Stomach (tissue), 9 donors: ENCODE measurements around the gene TPCN1. TPM values are rescaled to one million over a fixed set of nuclear protein-coding genes. Genes with fewer than 3 reads are reported as not detected.

Experiments
- DNase-seq, 2 donors: peaks; one replicate each; pipeline versions ENCODE4 v3.0.0 to v3.0.0-alpha.2; 2013 to 2019
- H3K27ac ChIP-seq, 5 donors: fragments of 200-600 bp in 4 of 5; sonication (generic) in 4 of 5; one replicate each; pipeline ENCODE4 v1.5.1; 2013 to 2019; ENCODE audit warnings: mild to moderate bottlenecking in 1 of 5, moderate library complexity in 1 of 5
- H3K27me3 ChIP-seq, 3 donors: fragments of 200-600 bp; sonication (generic); one replicate each; pipeline ENCODE4 v1.5.1; 2017 to 2019; ENCODE audit warnings: mixed run types in 1 of 3
- H3K36me3 ChIP-seq, 4 donors: fragments of 200-600 bp; sonication (generic); 1 replicate in 3 of 4; 2 replicates in 1 of 4; pipeline ENCODE4 v1.5.1; 2016 to 2019
- H3K4me1 ChIP-seq, 4 donors: fragments of 200-600 bp; sonication (generic); one replicate each; pipeline ENCODE4 v1.5.1; 2016 to 2019
- H3K4me3 ChIP-seq, 4 donors: fragments of 200-600 bp; sonication (generic) in 3 of 4; one replicate each; pipeline ENCODE4 v1.5.1; 2016 to 2019; ENCODE audit warnings: mild to moderate bottlenecking in 1 of 4
- H3K9me3 ChIP-seq, 4 donors: fragments of 200-600 bp; sonication (generic); one replicate each; pipeline ENCODE4 v1.5.1; 2016 to 2019
- EP300 ChIP-seq: sonication (generic); formaldehyde crosslinking; IDR thresholded peaks from one replicate; pipeline ENCODE4 v1.6.1; 2017; ENCODE audit warnings: antibody characterized with exemption
- POLR2A ChIP-seq, 4 donors: fragments of 450-650 bp; IDR thresholded peaks; one replicate each; pipeline ENCODE4 v1.6.1; 2016; ENCODE audit warnings: antibody characterized with exemption in 4 of 4, control low read depth in 2 of 4, mild to moderate bottlenecking in 1 of 4, moderate library complexity in 1 of 4
- POLR2AphosphoS5 ChIP-seq, 3 donors: sonication (generic); formaldehyde crosslinking; IDR thresholded peaks; one replicate each; pipeline ENCODE4 v1.6.1; 2016; ENCODE audit warnings: antibody characterized with exemption in 3 of 3
- WGBS, 5 donors: extraction: QIAGEN DNeasy Blood & Tissue Kit in 3 of 5; methylation state at CpG; one replicate each; pipeline versions ENCODE4 v1.1.5 to v1.1.7; 2013 to 2018; 5-methylcytosine and 5-hydroxymethylcytosine counted together
- intact Hi-C: fragments of 100-400 bp; cut with DNase I; formaldehyde crosslinking; loops from one replicate; pipeline ENCODE4 v1.15.1; 2023; ENCODE audit warnings: low total_unique reads
- polyA plus RNA-seq, 3 donors: library from polyadenylated mRNA; stranded (reverse); fragments of 200-250 nt; gene quantifications; one replicate each; pipeline ENCODE4 v1.2.3, GENCODE V29; 2013
- total RNA-seq, 5 donors: library from RNA; depleted of rRNA; stranded (reverse); fragments of >200 nt; gene quantifications; one replicate each; pipeline versions ENCODE4 v1.1.0 to v1.2.3, GENCODE V29; 2014 to 2016
- TF ChIP-seq, protein P1 (sequence below), 7 experiments: fragments of 450-650 bp in 4 of 7; fragments of 200-600 bp in 3 of 7; sonication (generic) in 3 of 7; IDR thresholded peaks; one replicate each; pipeline ENCODE4 v1.5.1; 2016 to 2019; ENCODE audit warnings: antibody characterized with exemption in 7 of 7, control low read depth in 2 of 7, mild to moderate bottlenecking in 1 of 7
- donor health status: healthy with polysubstance abuse.
- donor health status: Bipolar disorder and iron deficiency.
- donor health status: healthy.

The TPCN1 gene
- total and polyA plus RNA-seq, 8 donors = 5.8 to 78.2 (median 30.2) TPM

DNA sequence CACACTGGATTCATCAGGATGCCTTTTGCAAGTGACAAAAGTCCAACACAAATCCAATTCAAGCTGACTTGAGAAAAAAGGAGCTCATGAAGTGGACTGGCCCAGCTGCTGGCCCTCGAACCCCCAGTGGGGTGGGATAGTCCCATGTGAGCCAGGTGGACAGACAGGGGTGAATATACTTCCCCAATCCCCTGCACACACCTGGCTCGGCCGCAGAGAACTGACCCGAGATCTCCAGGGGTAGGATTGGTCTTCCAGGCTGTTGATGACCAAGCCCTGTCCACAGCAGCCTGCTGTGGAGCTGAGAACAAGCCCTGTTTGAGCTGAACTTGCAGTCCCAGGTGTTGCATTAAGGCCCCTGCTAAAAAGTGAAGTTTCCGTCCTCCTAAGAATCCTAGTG, 56.2 kb downstream of the TPCN1 start:
- intact Hi-C loops = no loop called here
- WGBS, 5 donors = 84 to 97% (median 93%) methylated on average over 5 of the region's 5 CpGs; no CpG with 5 or more reads in 1 of the 5 donors
- no peak for TF ChIP-seq EP300
- TF ChIP-seq, protein P1, sequence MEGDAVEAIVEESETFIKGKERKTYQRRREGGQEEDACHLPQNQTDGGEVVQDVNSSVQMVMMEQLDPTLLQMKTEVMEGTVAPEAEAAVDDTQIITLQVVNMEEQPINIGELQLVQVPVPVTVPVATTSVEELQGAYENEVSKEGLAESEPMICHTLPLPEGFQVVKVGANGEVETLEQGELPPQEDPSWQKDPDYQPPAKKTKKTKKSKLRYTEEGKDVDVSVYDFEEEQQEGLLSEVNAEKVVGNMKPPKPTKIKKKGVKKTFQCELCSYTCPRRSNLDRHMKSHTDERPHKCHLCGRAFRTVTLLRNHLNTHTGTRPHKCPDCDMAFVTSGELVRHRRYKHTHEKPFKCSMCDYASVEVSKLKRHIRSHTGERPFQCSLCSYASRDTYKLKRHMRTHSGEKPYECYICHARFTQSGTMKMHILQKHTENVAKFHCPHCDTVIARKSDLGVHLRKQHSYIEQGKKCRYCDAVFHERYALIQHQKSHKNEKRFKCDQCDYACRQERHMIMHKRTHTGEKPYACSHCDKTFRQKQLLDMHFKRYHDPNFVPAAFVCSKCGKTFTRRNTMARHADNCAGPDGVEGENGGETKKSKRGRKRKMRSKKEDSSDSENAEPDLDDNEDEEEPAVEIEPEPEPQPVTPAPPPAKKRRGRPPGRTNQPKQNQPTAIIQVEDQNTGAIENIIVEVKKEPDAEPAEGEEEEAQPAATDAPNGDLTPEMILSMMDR (IDR thresholded peaks at IDR 0.05) = no peak
- TF ChIP-seq POLR2A (IDR thresholded peaks at IDR 0.05) = no peak
- TF ChIP-seq POLR2AphosphoS5 (IDR thresholded peaks at IDR 0.05) = no peak
- peaks cover under 1 to 12% (median 6%) of the 10 kb centered on the region in 4 donors for H3K4me1 ChIP-seq
- no peaks in the 10 kb centered on the region for H3K9me3 ChIP-seq
- peaks cover 35 to 93% (median 84%) of the 10 kb centered on the region in 4 donors for H3K36me3 ChIP-seq
- no peaks in the 10 kb centered on the region for H3K27me3 ChIP-seq
- no peak for DNase-seq
- H3K4me3 ChIP-seq = no peak overlapping the region
- no peak overlapping the region for H3K27ac ChIP-seq

DNA sequence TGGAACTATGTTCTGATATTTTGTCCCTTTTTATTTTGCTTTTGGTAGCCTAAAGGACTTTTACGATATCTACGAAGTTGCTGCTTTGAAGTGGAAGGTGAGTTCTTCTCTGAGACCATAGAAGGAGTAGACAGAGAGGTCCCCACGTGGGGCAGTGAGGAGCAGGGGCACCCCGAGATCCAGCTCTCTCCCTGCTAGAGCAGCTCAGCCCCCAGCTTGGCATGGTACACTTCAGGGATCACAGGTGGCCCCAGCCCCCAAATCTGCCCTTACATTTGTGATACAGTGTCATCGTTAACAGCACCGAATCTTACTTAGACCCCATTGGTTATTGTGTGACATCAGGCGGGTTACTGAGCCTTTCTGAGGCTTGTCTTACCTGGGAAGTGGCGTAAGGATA, 56.9 kb downstream of the TPCN1 start:
- Histone ChIP-seq H3K4me3 (no peak overlapping the region), H3K27me3 (no peaks in the 10 kb centered on the region), H3K4me1 (peaks cover 0 to 6% (median under 1%) of the 10 kb centered on the region in 4 donors), H3K36me3 (peaks cover 34 to 93% (median 81%) of the 10 kb centered on the region in 4 donors), H3K9me3 (no peaks in the 10 kb centered on the region), H3K27ac (no peak overlapping the region)
- 81 to 92% (median 92%) methylated on average over 8 of the region's 8 CpGs for WGBS, 5 donors
- intact Hi-C loops = no loop called here
- TF ChIP-seq POLR2AphosphoS5 (IDR thresholded peaks at IDR 0.05) (no peak), POLR2A (IDR thresholded peaks at IDR 0.05) (no peak), EP300 (no peak)
- TF ChIP-seq, protein P1 (IDR thresholded peaks at IDR 0.05) = no peak
- no peak for DNase-seq

DNA sequence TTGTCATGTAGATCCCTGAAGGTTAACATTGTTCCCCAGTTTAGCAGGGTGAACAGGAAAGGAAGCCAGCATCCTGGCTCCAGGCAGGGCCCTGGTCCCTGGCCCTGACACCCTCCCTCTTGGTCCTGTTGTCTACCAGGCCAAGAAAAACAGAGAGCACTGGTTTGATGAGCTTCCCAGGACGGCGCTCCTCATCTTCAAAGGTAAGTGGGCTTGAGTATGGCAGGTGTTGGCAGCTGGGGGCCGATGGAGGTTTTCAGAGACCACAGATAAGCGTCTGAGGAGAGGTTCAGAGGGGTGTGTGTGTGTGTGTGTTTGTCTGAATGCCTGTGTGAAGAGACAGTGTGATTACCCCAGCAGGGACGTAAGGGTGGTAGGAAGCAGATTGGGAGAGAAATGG, 57.4 kb downstream of the TPCN1 start:
- Histone ChIP-seq H3K4me1 (peaks cover 0 to 1% (median 0%) of the 10 kb centered on the region in 4 donors), H3K4me3 (no peak overlapping the region), H3K36me3 (peaks cover 29 to 93% (median 81%) of the 10 kb centered on the region in 4 donors), H3K27me3 (no peaks in the 10 kb centered on the region), H3K9me3 (no peaks in the 10 kb centered on the region), H3K27ac (no peak overlapping the region)
- TF ChIP-seq EP300 (no peak), POLR2A (IDR thresholded peaks at IDR 0.05) (no peak), POLR2AphosphoS5 (IDR thresholded peaks at IDR 0.05) (no peak)
- TF ChIP-seq, protein P1 (IDR thresholded peaks at IDR 0.05) = no peak
- DNase-seq = no peak
- intact Hi-C loops = no loop called here
- WGBS, 5 donors = 81 to 87% (median 86%) methylated on average over 5 of the region's 5 CpGs

DNA sequence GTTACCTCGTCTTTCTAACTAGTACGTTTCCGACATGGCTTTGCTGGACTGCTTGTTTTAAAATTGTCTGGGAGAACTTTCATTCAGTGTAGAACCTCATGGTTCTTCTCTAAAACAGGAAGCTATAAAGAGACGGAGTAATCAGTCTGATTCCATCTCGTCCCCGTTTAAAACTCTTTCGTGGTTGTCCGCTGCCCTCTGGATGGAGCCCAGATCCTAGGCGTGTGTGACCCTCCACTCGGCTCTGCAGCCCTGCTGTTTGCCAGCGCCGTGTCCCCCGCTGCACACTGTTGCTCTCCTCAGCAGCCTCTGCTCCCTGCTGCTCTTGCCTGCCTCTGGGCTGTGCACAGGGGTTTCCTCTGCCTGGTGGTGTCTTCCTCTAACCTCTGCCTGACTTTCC, 63.5 kb downstream of the TPCN1 start:
- no peak for DNase-seq
- H3K9me3 ChIP-seq = no peaks in the 10 kb centered on the region
- H3K27ac ChIP-seq = no peak overlapping the region
- TF ChIP-seq EP300 (no peak), POLR2AphosphoS5 (IDR thresholded peaks at IDR 0.05) (no peak), POLR2A (IDR thresholded peaks at IDR 0.05) (no peak)
- TF ChIP-seq, protein P1 (IDR thresholded peaks at IDR 0.05) = no peak
- intact Hi-C loops = no loop called here
- WGBS, 5 donors = 82 to 90% (median 89%) methylated on average over 13 of the region's 13 CpGs
- no peaks in the 10 kb centered on the region for H3K27me3 ChIP-seq
- no peaks in the 10 kb centered on the region for H3K4me1 ChIP-seq
- peaks cover 36 to 96% (median 84%) of the 10 kb centered on the region in 4 donors for H3K36me3 ChIP-seq
- no peak overlapping the region for H3K4me3 ChIP-seq
